ENCODE measurements around the gene DIO3. TPM values are rescaled to one million over a fixed set of nuclear protein-coding genes. Genes with fewer than 3 reads are reported as not detected.
A peak's percentile ranks its signal among the peaks of the same experiment; 100 is the strongest.

DIO3 gene
- total RNA-seq, 2 donors from 2014 or later: 24.2 to 60.5 TPM

DNA sequence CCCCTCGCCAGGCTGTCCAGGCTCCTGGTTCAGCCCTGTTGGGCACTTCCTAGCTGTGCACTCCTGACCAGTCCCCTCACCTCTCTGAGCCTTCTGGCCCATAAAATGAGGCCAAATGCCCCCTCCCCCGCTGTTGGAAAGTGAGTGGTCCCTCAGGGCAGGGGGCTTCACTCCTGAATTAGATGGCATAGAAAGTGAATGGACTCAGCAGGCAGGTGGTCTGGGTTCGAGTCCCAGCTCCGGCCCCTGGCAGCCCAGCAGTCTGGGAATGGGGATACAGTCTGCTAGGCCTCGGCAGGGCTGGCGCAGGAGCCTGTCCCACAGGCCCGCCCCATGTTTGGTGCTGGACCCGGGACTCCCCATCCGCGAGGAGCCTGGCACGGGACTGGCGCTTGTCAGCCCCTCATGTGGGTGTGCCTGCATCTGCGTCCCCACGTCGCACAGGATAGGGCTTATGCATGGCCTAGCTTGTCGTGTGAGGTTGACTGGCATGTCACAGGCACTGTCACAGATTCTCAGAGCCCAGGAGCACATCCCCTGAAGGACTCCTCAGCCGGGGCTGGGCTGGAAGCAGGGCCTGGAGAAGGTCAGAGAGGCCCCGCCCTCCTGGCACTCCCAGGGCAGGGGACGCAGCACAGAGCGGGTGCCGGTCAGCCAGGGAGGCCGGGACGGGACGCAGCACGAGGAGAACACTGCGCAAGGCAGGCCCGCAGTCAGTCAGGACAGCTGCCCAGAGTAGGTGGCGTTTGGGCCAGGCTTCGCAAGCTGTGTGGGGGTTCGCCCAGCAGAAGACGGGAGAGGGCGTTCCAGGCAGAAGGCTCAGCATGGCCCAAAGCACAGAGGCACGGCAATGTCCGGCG lies 40.5 kb downstream of the DIO3 start:
- H3K4me1 Mint-ChIP-seq: no peaks in the 10 kb centered on the region
- H3K27me3 ChIP-seq (ENCODE audit: control insufficient read depth, insufficient read depth, low read length, poor library complexity, severe bottlenecking): peaks cover 6% of the 10 kb centered on the region
- TF ChIP-seq, protein P1, sequence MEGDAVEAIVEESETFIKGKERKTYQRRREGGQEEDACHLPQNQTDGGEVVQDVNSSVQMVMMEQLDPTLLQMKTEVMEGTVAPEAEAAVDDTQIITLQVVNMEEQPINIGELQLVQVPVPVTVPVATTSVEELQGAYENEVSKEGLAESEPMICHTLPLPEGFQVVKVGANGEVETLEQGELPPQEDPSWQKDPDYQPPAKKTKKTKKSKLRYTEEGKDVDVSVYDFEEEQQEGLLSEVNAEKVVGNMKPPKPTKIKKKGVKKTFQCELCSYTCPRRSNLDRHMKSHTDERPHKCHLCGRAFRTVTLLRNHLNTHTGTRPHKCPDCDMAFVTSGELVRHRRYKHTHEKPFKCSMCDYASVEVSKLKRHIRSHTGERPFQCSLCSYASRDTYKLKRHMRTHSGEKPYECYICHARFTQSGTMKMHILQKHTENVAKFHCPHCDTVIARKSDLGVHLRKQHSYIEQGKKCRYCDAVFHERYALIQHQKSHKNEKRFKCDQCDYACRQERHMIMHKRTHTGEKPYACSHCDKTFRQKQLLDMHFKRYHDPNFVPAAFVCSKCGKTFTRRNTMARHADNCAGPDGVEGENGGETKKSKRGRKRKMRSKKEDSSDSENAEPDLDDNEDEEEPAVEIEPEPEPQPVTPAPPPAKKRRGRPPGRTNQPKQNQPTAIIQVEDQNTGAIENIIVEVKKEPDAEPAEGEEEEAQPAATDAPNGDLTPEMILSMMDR (conservative IDR thresholded peaks at IDR 0.05): no peak
- no peaks in the 10 kb centered on the region for H3K4me1 ChIP-seq (ENCODE audit: control insufficient read depth, insufficient read depth, low read length)
- no peaks in the 10 kb centered on the region for H3K36me3 Mint-ChIP-seq (ENCODE audit: low read depth)
- no peaks in the 10 kb centered on the region for H3K36me3 ChIP-seq (ENCODE audit: control insufficient read depth, insufficient read depth, low read length)
- H3K27ac Mint-ChIP-seq: no peak overlapping the region
- H3K4me3 ChIP-seq (ENCODE audit: low read length): no peak overlapping the region
- H3K9ac ChIP-seq (ENCODE audit: extremely low read depth, low read length, poor library complexity, severe bottlenecking): no peak overlapping the region
- H3K9me3 Mint-ChIP-seq: peaks cover 14% of the 10 kb centered on the region
- no peaks in the 10 kb centered on the region for H3K9me3 ChIP-seq (ENCODE audit: control insufficient read depth, low read length)
- no peak overlapping the region for H3K27ac ChIP-seq (ENCODE audit: low read depth, low read length)
- peaks cover 33% of the 10 kb centered on the region for H3K27me3 Mint-ChIP-seq (ENCODE audit: insufficient read depth)
- no peak overlapping the region for H3K4me3 Mint-ChIP-seq
- DNase-seq: peak; percentile 45
- WGBS, 2 experiments (ENCODE audit: insufficient coverage in 1 of 2, insufficient read length in 1 of 2): 92 to 93% methylated on average over 22 to 35 of the region's 35 CpGs

GRCh38 chr14:101602466-101602840 lies 41.2 kb downstream of the DIO3 start:
- no peak overlapping the region for H3K4me3 ChIP-seq (ENCODE audit: low read length)
- peak; percentile 24 for DNase-seq
- no peaks in the 10 kb centered on the region for H3K9me3 ChIP-seq (ENCODE audit: control insufficient read depth, low read length)
- Mint-ChIP-seq H3K27ac (no peak overlapping the region), H3K4me1 (no peaks in the 10 kb centered on the region), H3K27me3 (ENCODE audit: insufficient read depth) (peaks cover 36% of the 10 kb centered on the region), H3K4me3 (no peak overlapping the region), H3K9me3 (peaks cover 13% of the 10 kb centered on the region), H3K36me3 (ENCODE audit: low read depth) (no peaks in the 10 kb centered on the region)
- no peaks in the 10 kb centered on the region for H3K36me3 ChIP-seq (ENCODE audit: control insufficient read depth, insufficient read depth, low read length)
- peaks cover 10% of the 10 kb centered on the region for H3K27me3 ChIP-seq (ENCODE audit: control insufficient read depth, insufficient read depth, low read length, poor library complexity, severe bottlenecking)
- no peak overlapping the region for H3K9ac ChIP-seq (ENCODE audit: extremely low read depth, low read length, poor library complexity, severe bottlenecking)
- no peaks in the 10 kb centered on the region for H3K4me1 ChIP-seq (ENCODE audit: control insufficient read depth, insufficient read depth, low read length)
- TF ChIP-seq, protein P1 (conservative IDR thresholded peaks at IDR 0.05): no peak
- 92 to 93% methylated on average over 6 to 12 of the region's 12 CpGs for WGBS, 2 experiments (ENCODE audit: insufficient coverage in 1 of 2, insufficient read length in 1 of 2)
- H3K27ac ChIP-seq (ENCODE audit: low read depth, low read length): no peak overlapping the region

- peaks cover 17% of the 10 kb centered on the region for H3K27me3 ChIP-seq (ENCODE audit: control insufficient read depth, insufficient read depth, low read length, poor library complexity, severe bottlenecking)
- 90 to 96% methylated on average over 4 to 8 of the region's 8 CpGs for WGBS, 2 experiments (ENCODE audit: insufficient coverage in 1 of 2, insufficient read length in 1 of 2)
- H3K4me1 Mint-ChIP-seq: no peaks in the 10 kb centered on the region
- no peak overlapping the region for H3K4me3 ChIP-seq (ENCODE audit: low read length)
- H3K27ac ChIP-seq (ENCODE audit: low read depth, low read length): no peak overlapping the region
- H3K4me1 ChIP-seq (ENCODE audit: control insufficient read depth, insufficient read depth, low read length): no peaks in the 10 kb centered on the region
- H3K27me3 Mint-ChIP-seq (ENCODE audit: insufficient read depth): peaks cover 32% of the 10 kb centered on the region
- DNase-seq: peak; percentile 32
- H3K9ac ChIP-seq (ENCODE audit: extremely low read depth, low read length, poor library complexity, severe bottlenecking): no peak overlapping the region
- H3K36me3 Mint-ChIP-seq (ENCODE audit: low read depth): no peaks in the 10 kb centered on the region
- no peak overlapping the region for H3K4me3 Mint-ChIP-seq
- no peaks in the 10 kb centered on the region for H3K9me3 ChIP-seq (ENCODE audit: control insufficient read depth, low read length)
- TF ChIP-seq, protein P1 (conservative IDR thresholded peaks at IDR 0.05): no peak
- no peak overlapping the region for H3K27ac Mint-ChIP-seq
- peaks cover 6% of the 10 kb centered on the region for H3K9me3 Mint-ChIP-seq
- no peaks in the 10 kb centered on the region for H3K36me3 ChIP-seq (ENCODE audit: control insufficient read depth, insufficient read depth, low read length)
These were observed 41.8 kb downstream of the DIO3 start for GRCh38 chr14:101603096-101603495.
